ENCODE data around the gene CDC25C. TPM values are rescaled to one million over a fixed set of nuclear protein-coding genes. Genes with fewer than 3 reads are reported as not detected.
A peak's percentile ranks its signal among the peaks of the same experiment; 100 is the strongest.

CDC25C gene
- total RNA-seq, 1 experiment from 2014 or later = 19.3 TPM

GRCh38 chr5:138276402-138277054, 55.1 kb downstream of the CDC25C start:
- BruUV-seq (replicated peaks) = no TSS peak
- Histone ChIP-seq H3K4me2 (ENCODE audit: low read length) (no peak overlapping the region), H4K20me1 (ENCODE audit: insufficient read depth) (no peaks in the 10 kb centered on the region), H3K4me3 (replicated peaks in 1 of 2; ENCODE audit: low read depth in 1 of 2, low read length in 2 of 2) (no peak overlapping the region), H3K9ac (ENCODE audit: low read length) (no peak overlapping the region), H2AFZ (ENCODE audit: low read depth, low read length, poor library complexity, severe bottlenecking) (no peak overlapping the region), H3K4me1 (ENCODE audit: control insufficient read depth in 1 of 2, insufficient read depth in 2 of 2, low read length in 2 of 2) (no peaks in the 10 kb centered on the region), H3K9me2 (ENCODE audit: insufficient read depth) (no peaks in the 10 kb centered on the region), H3K79me2 (ENCODE audit: insufficient read depth, low read length) (no peaks in the 10 kb centered on the region), H3K36me3 (ENCODE audit: control insufficient read depth in 1 of 2, insufficient read depth in 2 of 2, low read length in 2 of 2) (no peaks in the 10 kb centered on the region), H3K27ac (ENCODE audit: low read depth, low read length) (no peak overlapping the region), H3K27me3 (ENCODE audit: insufficient read depth, low read length) (no peaks in the 10 kb centered on the region), H3K9me3 (ENCODE audit: control insufficient read depth in 1 of 2, insufficient read depth in 1 of 2, low read depth in 1 of 2, low read length in 2 of 2) (no peaks in the 10 kb centered on the region)
- ChIA-PET CTCF (no interaction called here), RAD21 (ENCODE audit: low non-redundant PET in 1 of 2, low total read pairs in 2 of 2, uncharacterized antibody in 2 of 2, unreplicated experiment in 2 of 2) (no interaction called here), POLR2A (no interaction called here)
- intact Hi-C loops (cut with micrococcal nuclease) = no loop called here
- no peak for DNase-seq (ENCODE audit: low read depth, low spot score)
- no peak for TF ChIP-seq CBX3 (IDR thresholded peaks at IDR 0.05; ENCODE audit: low read depth)
- no peak for TF ChIP-seq FOSL1 (IDR thresholded peaks at IDR 0.05; ENCODE audit: low read depth)
- no peak for TF ChIP-seq EZH2 (IDR thresholded peaks at IDR 0.05)
- no peak for TF ChIP-seq CEBPB (IDR thresholded peaks at IDR 0.05; ENCODE audit: low read depth)
- TF ChIP-seq ELF1 (IDR thresholded peaks at IDR 0.05; ENCODE audit: borderline replicate concordance, low read depth) = no peak
- TF ChIP-seq, protein P1, sequence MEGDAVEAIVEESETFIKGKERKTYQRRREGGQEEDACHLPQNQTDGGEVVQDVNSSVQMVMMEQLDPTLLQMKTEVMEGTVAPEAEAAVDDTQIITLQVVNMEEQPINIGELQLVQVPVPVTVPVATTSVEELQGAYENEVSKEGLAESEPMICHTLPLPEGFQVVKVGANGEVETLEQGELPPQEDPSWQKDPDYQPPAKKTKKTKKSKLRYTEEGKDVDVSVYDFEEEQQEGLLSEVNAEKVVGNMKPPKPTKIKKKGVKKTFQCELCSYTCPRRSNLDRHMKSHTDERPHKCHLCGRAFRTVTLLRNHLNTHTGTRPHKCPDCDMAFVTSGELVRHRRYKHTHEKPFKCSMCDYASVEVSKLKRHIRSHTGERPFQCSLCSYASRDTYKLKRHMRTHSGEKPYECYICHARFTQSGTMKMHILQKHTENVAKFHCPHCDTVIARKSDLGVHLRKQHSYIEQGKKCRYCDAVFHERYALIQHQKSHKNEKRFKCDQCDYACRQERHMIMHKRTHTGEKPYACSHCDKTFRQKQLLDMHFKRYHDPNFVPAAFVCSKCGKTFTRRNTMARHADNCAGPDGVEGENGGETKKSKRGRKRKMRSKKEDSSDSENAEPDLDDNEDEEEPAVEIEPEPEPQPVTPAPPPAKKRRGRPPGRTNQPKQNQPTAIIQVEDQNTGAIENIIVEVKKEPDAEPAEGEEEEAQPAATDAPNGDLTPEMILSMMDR (IDR thresholded peaks at IDR 0.05 in 2 of 3, conservative IDR thresholded peaks at IDR 0.05 in 1 of 3; ENCODE audit: borderline replicate concordance in 1 of 3, insufficient read depth in 1 of 3, low read depth in 2 of 3, low read length in 2 of 3) = peak in 1 of 3 experiments; percentile 12; a peak in 1 of 6 replicates
- no peak for TF ChIP-seq SP1 (IDR thresholded peaks at IDR 0.05; ENCODE audit: low read depth)
- TF ChIP-seq, protein P2, sequence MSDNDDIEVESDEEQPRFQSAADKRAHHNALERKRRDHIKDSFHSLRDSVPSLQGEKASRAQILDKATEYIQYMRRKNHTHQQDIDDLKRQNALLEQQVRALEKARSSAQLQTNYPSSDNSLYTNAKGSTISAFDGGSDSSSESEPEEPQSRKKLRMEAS (IDR thresholded peaks at IDR 0.05) = no peak
- TF ChIP-seq ZBTB33 (IDR thresholded peaks at IDR 0.05; ENCODE audit: extremely low read depth, insufficient replicate concordance, low read length) = no peak
- ATAC-seq = peak; percentile 67; the same call in 1 of the 2 replicates
